NCI-H82 treated with DMSO at 0.1 percent for 48 hours (cell line): ENCODE results near the gene PADI6.
"Not testable (repeated sequence)": the region's sequence is repeated elsewhere in the genome, so short reads cannot be mapped to it uniquely, and the experiment has no call there.

Experiments used
- DNase-seq: peaks from one replicate; lab custom pipeline; 2025; ENCODE audit not compliant: unreplicated experiment; lab: John Stamatoyannopoulos, UW

Gene PADI6

DNA sequence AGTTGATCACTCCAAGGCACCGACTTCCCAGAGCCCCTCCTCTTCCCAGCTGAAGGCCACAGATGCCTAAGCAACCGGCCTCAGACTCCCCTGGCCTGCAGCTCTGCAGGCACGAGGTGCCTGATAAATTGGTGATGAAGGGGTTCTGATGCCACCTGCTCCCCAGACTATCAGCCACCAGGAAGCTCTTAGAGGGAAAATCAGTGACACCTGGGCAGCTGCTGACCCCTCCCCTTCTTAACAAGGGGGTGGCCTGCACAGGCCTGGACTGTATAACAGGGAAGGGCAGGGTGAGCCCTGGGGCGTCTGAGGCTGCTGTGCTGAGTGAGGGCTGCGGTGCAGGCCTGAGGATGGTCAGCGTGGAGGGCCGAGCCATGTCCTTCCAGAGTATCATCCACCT, at the start of gene PADI6:
PADI6 (plus strand) TSS at position 301 of the 400 bp plus-strand sequence; CDS start at position 351, 50 bp downstream.
- no peak for DNase-seq

DNA sequence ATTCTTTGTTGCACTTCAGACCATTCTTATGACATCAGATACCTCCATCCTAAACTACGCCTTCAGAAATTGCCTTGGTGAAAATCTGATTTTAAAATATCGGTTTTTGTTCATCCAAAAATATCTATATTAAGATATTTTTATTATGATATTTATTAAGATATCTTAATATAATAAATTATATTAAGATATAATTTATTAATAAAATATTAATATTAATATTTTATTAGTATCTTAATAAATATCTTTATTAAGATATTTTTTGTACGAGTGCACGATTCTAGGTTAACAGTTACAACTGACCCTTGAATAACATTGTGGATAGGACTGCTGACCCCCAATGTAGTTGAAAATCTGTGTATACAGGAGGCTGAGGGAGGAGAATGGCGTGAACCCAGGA, 43.1 kb upstream of the PADI6 start:
- no peak for DNase-seq

DNA sequence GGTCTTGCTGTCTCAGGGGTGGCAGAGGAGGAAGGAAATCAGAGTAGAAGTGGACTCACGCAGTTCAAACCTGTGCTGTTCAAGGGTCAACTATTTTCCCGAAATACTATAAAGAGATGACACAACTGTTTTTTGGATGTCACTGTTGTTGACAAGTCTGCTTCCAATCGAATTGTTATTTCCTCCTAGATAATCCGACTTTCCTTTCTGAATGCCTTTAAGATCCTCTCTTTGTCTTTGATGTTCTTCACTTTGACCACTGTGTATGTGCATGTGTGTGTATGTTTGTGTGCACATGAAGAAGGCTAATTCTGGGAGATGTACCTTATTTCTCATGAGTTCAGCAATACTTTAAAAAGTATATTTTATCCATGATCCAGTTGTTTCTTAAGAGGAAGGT, 42.4 kb upstream of the PADI6 start:
- DNase-seq: no peak

DNA sequence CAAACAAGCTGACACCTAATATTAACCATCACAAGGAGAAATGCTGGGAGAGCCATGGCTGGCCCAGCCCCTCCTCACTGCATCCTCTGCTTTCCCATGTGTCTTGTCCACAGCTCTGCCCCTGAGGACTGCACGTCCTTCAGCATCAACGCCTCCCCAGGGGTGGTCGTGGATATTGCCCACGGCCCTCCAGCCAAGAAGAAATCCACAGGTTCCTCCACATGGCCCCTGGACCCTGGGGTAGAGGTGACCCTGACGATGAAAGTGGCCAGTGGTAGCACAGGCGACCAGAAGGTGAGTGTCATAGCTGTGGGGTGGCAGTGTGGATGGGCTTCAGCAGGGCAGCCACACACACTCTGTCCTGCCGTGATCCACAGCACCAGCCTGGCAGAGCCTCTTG, 41.1 kb upstream of the PADI6 start:
- DNase-seq: no peak

DNA sequence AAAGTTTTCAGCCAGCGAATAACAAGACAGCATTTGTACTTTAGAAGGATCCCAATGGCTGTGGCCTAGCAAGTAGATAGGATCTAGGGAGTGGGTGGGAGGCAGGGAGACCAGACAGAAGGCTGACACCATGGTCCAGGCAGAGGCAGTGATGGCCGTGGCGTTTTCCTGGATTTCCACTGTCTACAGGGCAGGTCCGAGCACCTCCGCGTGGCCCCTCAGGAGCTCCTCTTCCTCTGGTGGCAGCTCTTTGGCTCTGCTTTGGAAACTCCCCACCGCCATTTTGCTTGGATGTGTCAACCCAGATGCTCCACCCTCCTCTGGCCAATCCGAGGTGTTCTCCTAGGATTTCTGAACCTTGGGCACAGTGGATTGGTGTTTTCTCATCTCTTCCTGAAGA, 38.9 kb upstream of the PADI6 start:
- DNase-seq: no peak

DNA sequence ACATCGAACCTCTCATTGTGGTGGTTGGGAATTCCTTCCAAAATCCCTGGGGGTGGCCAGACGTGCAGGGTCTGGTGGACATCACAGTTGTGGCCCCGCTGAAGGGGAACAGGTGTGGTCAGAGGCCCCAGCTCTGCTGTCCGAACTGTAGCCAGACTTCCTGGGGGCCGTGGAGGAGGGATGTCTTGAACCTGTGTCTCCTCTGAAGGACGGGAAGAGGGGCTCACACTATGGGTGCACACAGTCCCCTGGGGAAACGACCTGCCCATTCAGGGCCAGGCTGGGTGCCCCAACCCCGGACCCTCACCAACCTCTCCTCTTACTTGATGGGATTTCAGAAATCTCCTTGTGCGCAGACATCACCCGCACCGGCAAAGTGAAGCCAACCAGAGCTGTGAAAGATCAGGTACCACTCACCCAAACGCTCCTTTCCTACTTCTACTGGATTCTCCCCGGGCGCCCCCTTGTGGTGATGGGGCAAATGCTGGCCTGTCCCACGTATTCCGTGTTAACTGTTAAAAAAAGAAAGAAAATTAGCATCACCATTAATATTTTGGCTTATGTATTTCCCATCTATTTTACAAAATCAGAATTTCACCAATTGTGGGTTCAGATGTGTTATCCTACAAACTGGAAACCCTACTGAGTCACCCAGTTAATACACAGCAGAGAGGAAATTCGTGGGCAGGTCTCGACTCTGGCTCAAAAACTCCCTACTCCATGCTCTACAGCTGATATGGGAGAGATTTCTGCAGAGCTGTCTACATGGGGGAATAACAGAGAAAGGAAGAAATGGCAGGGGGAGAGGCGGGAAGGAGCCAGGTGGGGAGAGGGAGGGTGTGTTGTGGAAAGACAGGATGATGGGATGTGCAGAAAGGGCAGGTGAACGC, 35.9 kb upstream of the PADI6 start:
- DNase-seq: no peak

DNA sequence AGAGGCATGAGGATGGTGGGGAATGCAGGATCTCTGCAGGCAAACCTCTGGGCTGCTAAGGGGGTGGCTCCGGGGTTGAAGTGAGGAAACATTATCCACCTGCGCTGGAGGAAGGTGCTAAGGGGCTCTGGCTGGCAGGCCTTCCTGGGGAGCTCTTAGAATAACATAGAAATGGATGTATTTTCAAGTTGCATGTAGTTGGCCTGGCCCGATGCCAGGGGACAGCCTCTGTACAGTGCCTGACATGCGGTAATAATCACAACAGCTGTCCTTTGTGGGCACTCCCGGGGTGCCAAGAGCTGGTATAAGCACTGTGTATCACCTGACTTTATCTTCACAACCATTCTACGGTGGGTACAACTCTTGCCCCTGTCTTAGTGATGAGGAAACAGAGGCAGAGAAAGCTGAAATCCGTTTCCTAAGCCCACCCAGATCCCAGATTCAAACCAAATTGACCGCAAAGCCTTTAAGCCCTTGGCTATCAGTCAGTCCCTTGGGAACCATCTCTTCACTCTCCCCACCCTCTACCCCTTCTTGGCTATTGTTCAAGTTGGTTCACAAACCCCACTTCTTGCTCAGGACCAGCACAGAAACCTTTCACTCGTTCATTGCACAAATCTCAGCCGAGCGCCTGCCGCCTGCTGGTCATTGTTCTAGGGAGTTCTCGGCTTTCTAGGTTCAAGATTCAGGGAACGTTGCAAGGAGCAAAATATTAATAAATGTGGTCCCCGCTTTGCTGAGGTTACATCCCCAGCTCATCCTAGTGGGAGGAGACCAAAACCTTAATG, 33.1 kb upstream of the PADI6 start:
- DNase-seq: no peak

DNA sequence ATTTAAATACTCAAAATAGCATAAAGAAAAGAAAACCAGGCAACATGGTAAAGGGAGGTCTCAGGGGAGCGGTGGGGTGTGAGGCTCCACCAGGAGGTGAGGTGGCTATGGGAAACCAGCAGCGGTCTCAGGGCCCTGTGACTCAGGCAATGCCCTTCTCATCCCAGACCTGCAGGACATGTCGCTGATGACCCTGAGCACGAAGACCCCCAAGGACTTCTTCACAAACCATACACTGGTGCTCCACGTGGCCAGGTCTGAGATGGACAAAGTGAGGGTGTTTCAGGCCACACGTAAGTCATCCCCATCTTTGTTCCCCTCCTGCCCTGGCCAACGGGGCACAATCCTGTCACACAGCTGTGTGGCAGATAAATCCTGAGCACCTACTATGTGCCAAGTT, 32.5 kb upstream of the PADI6 start:
- no peak for DNase-seq

DNA sequence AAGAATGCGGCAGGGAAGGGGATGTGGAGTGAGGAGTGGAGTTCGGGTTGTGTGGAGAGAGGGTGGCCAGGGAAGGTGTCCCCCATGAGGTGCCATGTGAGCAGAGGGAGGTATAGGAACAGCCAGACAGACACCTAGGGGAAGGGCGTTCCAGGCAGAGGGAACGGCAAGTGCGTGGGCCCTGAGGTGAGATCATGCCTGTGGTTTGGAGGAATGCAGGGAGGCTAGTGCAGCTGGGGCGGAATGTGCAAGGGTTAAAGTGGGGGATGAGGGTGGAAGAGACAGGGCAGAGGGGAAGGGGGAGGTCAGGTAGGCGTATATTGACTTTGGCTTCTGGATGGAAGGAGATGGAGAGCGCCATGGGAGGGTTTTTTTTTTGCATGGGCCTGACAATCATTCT, 31.6 kb upstream of the PADI6 start:
- DNase-seq: no peak

DNA sequence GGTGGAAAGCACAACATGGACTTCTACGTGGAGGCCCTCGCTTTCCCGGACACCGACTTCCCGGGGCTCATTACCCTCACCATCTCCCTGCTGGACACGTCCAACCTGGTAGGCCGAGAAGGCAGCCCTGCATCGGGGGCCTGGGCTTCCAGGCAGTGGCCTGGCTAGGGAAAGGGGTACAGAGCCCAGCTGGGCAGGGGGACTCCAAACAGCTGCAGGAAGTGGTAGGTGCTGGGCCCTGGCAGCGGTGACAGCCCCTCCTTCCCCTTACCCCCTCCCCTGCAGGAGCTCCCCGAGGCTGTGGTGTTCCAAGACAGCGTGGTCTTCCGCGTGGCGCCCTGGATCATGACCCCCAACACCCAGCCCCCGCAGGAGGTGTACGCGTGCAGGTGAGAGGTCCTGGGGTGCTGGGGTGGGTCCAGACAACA, 30.0 kb upstream of the PADI6 start:
- DNase-seq: no peak

DNA sequence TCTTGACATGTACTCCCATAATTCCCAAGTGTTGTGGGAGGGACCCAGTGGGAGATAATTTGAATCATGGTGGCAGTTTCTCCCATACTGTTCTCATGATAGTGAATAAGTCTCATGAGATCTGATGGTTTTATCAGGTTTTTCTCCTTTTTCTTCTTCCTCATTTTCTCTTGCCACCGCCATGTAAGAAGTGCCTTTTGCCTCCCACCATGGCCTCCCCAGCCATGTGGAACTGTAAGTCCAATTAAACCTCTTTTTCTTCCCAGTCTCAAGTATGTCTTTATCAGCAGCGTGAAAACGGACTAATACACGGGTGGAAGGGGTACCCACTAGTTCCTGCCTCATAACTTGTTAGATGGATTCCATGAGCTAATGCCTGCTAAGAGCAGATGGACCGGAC, 26.5 kb upstream of the PADI6 start:
- DNase-seq: not testable (repeated sequence)

DNA sequence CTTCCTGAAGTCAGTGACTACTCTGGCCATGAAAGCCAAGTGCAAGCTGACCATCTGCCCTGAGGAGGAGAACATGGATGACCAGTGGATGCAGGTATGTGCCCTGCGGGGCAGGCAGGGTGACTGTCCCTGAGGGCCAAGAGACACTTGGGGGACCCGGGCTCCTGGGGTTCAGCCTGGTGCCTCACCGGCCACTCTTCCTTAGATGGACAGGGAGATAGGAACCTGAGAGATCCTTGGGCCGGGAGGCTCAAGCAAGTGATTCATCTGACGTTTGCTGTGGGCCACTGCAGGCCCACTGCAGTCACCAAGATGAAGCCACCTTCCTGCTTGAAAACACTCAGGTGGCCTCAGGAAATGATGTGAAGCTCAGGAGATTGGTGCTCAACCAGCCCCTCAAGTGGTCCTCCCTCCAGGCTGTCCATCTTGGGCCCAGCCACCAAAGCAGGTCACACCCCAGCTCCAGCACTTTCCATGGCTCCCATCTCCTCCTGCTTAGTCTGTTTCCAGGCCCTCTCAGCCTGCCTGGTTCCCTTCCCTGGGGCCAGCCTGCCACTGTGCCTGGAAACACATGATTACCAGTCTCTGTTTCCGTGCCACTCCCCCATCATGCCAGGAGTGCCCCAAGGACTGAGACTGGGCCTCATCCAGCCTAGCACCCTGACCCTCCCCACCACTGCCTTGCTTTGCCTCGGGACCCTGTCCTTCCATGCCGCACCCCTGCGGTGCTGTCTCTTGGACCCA, 25.8 kb upstream of the PADI6 start:
- DNase-seq: no peak

DNA sequence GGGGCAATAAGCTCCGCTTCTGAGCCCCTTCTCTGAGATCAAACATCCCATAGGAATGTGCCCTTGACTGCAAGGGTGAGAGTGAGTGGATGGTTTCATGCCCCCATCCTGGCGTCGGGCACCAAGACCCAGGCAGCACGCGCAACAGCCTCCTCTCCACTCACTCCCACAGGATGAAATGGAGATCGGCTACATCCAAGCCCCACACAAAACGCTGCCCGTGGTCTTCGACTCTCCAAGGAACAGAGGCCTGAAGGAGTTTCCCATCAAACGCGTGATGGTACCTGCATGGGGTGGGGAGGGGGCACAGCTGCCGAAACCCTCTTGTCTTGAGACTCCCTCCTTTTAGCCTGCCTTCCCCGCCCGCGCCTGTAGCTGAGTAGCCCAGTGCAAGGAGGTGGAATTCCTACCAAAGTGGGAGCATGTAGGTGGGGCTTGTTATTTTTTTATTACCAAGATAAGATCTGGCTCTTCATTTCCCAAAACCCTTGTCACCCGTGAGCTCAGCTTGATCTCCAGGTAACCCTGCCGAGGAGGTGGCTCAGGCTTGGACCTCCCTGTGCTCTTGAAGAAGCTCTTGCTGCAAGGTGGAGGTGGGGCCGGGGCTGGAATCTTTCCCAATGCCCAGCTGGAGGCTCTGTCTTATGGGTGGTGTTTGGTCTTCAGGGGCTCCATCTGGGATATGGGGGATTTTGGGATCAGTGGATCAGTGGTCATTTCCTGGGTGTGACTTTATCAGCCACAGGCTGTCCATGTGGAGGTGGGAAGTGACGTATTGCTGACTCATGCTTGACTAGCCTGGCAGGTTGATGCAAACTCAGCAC, 24.0 kb upstream of the PADI6 start:
- no peak for DNase-seq

DNA sequence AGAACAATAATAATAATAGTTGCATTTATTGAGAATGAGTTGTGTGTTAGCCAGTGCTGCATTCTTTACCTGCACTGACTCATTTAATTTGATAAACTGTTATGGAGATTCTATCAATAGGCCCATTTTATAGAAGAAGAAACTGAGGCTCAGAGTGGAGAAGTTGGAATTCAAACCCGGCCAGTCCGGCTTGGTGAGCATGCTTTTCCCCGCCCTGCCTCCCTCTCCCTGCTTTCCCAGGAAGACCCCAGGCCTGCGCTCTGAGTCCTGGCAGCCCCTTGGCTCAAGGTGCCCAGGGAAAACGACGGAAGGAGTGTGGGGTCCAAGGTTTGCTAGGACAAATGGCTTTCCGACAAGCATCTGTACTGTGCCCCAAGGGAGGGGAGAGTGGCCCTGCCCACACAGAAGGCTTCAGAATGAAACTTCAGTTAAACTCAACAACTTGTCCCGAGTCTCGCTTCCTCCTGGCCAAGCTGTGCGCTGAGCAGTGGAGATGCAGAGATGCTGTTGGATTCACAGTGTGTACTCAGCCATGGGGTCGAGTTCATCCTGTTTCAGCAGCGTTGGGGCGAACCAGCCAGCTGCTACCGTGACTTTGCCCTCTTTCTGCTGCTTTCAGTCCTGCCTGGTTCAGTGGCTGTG, 23.3 kb upstream of the PADI6 start:
- no peak for DNase-seq

DNA sequence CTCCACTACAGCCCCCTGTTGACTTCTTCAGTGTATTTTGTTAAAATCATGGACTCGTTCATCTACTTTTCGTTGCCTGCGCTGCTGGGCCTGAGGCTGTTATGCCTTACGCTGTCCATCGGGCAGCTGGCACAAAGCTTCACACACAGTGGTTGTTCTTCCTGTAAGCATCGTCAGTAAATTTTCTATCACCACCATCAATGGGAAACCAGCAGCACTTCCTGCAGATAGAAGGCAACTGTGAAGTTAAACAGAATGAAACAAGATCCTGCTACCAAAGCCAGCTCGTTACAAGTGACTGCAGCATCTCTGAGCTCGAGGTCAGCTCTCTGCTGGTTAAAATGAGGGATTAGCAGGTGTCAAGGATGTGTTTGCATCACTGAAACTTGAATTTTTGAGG, 21.9 kb upstream of the PADI6 start:
- no peak for DNase-seq

DNA sequence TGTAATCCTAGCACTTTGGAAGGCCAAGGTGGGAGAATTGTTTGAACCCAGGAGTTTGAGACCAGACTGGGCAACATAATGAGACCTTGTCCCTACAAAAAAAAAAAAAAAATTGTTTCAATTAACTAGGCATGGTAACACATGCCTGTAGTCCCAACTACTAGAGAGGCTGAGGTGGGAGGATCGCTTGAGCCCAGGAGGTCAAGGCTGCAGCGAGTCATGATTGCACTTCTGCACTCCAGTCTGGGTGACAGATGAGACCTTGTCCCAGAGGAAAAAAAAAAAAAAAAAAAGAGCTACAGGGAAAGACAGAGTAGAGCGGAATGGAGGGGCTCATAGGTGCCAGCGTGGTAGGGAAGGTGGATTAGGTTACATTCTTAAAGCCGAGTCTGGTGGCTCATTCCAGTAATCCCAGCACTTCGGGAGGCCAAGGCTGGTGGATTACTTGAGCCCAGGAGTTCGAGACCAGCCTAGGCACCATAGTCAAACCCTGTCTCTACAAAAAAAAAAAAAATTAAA, 21.0 kb upstream of the PADI6 start:
- no peak for DNase-seq

DNA sequence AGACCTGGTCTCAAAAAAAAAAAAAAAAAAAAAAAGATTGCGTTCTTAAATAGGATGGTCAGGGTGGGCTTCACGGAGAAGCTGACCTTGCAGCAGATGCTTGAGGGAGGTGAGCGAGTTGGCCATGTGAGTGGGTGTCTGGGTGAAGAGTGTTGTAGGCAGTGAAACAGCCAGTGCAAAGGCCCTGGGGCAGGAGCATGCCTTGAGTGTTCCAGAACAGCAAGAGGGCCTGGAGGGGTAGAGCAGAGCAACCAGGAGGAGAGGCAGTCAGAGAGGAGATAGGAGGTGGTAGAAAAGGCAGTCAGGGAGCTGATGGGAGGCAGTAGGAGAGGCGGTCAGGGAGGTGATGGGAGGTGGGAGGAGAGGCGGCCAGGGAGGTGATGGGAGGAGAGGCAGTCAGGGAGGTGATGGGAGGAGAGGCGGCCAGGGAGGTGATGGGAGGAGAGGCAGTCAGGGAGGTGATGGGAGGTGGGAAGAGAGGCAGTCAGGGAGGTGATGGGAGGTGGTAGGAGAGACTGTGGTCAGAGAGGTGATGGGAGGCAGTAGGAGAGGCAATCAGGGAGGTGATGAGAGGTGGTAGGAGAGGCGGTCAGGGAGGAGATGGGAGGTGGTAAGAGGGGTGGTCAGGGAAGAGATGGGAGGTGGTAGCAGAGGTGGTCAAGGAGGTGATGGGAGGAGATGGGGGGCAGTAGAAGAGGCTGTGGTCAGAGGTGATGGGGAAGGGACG, 20.2 kb upstream of the PADI6 start:
- DNase-seq: no peak

DNA sequence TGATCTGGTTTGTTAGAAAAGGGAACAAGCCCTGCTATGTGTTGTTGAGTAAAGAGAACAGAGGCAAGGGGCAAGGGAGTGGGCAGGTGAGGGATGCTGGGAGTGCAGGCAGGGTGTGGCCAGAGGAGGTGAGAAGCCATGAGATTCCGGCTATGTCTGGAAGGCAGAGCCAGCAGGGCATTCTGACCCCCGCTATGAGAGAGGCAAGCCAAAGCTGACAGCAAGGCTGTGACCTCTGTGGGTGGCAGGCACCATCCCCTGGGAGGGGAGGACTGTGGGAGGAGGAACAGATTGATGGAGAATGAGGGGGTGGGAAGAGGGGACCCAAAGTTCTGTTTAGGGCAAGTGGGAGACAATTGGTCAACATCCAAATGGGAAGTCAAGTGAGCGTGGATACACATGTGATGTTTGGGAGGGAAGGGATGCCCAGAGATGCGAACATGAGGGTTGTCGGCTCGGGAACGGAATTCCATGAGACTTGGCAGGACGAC, 19.5 kb upstream of the PADI6 start:
- no peak for DNase-seq

DNA sequence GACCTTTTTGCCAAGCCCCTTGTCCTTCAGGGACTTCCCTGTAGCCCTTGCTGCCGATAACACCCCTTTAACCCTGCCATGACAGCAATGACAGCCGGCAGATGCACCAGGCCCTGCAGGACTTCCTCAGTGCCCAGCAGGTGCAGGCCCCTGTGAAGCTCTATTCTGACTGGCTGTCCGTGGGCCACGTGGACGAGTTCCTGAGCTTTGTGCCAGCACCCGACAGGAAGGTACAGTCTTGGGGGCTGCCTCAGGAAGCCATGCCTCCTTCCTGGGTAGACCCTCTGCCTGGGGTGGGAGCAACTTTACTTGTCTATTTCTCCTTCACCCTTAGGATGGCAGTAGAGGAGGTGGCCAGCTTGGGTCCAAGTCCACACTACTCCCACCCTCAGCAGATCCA, 16.1 kb upstream of the PADI6 start:
- DNase-seq: no peak
